Neural progenitor cell (in vitro differentiated cells): Measurements from ENCODE around the gene TRIM41.
"Not testable (repeated sequence)": the region's sequence is repeated elsewhere in the genome, so short reads cannot be mapped to it uniquely, and the experiment has no call there.

Source experiments
- EZH2 ChIP-seq: fragments of 200-600 bp; sonication (generic); IDR thresholded peaks from 2 replicates; pipeline ENCODE4 v1.6.1; 2017; ENCODE audit warnings: antibody characterized with exemption, mild to moderate bottlenecking, moderate library complexity
- EZH2phosphoT487 ChIP-seq: fragments of 200-600 bp; sonication (generic); IDR thresholded peaks from 2 replicates; pipeline ENCODE4 v1.6.1; 2017; ENCODE audit warnings: antibody characterized with exemption
- TF ChIP-seq, protein P1 (sequence below): fragments of 200-600 bp; sonication (generic); IDR thresholded peaks from 2 replicates; pipeline ENCODE4 v1.5.1; 2017; ENCODE audit warnings: antibody characterized with exemption, mild to moderate bottlenecking

DNA sequence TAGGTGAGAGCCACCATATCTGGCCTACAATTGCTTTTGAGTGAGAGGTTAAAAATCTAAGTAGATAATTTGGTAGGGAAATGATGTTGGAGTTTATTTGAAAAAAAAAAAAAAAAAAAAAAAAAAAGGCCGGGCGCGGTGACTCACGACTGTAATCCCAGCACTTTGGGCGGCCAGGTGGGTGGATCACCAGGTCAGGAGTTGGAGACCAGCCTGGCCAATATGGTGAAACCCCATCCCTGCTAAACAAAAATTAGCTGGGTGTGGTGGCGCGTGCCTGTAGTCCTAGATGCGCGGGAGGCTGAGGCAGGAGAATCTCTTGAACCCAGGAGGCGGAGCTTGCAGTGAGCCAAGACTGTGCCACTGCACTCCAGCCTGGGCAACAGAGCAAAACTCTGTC, 8.8 kb upstream of the TRIM41 start:
- TF ChIP-seq, protein P1, sequence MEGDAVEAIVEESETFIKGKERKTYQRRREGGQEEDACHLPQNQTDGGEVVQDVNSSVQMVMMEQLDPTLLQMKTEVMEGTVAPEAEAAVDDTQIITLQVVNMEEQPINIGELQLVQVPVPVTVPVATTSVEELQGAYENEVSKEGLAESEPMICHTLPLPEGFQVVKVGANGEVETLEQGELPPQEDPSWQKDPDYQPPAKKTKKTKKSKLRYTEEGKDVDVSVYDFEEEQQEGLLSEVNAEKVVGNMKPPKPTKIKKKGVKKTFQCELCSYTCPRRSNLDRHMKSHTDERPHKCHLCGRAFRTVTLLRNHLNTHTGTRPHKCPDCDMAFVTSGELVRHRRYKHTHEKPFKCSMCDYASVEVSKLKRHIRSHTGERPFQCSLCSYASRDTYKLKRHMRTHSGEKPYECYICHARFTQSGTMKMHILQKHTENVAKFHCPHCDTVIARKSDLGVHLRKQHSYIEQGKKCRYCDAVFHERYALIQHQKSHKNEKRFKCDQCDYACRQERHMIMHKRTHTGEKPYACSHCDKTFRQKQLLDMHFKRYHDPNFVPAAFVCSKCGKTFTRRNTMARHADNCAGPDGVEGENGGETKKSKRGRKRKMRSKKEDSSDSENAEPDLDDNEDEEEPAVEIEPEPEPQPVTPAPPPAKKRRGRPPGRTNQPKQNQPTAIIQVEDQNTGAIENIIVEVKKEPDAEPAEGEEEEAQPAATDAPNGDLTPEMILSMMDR, result not testable (repeated sequence)
- TF ChIP-seq EZH2phosphoT487, EZH2: not testable (repeated sequence)
